Body of pancreas (tissue), 4 donors: ENCODE results near the gene ZYG11A. TPM values are rescaled to one million over a fixed set of nuclear protein-coding genes. Genes with fewer than 3 reads are reported as not detected.

Experiments
- ATAC-seq: fragments of 150-250 bp; one replicate; pipeline ENCODE4 v1.9.1; 2016
- DNase-seq, 4 donors: peaks; one replicate each; pipeline ENCODE4 v3.0.0-alpha.2; 2019
- H3K27ac ChIP-seq, 4 donors: fragments of 200-600 bp; sonication (generic); 1 replicate in 3 of 4; 2 replicates in 1 of 4; pipeline versions ENCODE4 v1.5.1 to v1.6.1; 2016 to 2019; ENCODE audit warnings: mild to moderate bottlenecking in 1 of 4, mixed read lengths in 1 of 4, moderate library complexity in 1 of 4
- H3K27me3 ChIP-seq, 2 donors: fragments of 200-600 bp; sonication (generic); one replicate each; pipeline ENCODE4 v1.6.0; 2016; ENCODE audit warnings: mild to moderate bottlenecking in 1 of 2
- H3K36me3 ChIP-seq, 2 donors: fragments of 200-600 bp; sonication (generic); replicated peaks in 1 of 2; 2 replicates each; pipeline ENCODE4 v1.5.1; 2016; ENCODE audit warnings: low read depth in 2 of 2; ENCODE audit not compliant: insufficient read depth in 1 of 2
- H3K4me1 ChIP-seq: fragments of 200-600 bp; sonication (generic); one replicate; pipeline ENCODE4 v1.6.0; 2016
- H3K4me3 ChIP-seq, 2 donors: fragments of 200-600 bp; sonication (generic); 1 replicate in 1 of 2; 2 replicates in 1 of 2; pipeline ENCODE4 v1.5.1; 2016 to 2019
- H3K9me3 ChIP-seq, 3 donors: fragments of 200-600 bp; sonication (generic); 1 replicate in 2 of 3; 2 replicates in 1 of 3; pipeline ENCODE4 v1.5.1; 2016
- POLR2A ChIP-seq, 3 donors: fragments of 450-650 bp; IDR thresholded peaks; one replicate each; pipeline ENCODE4 v1.6.1; 2016; ENCODE audit warnings: antibody characterized with exemption in 3 of 3, mild to moderate bottlenecking in 2 of 3
- WGBS, 2 donors: methylation state at CpG; one replicate each; pipeline ENCODE4 v1.1.5; 2017; 5-methylcytosine and 5-hydroxymethylcytosine counted together
- intact Hi-C: fragments of 100-400 bp; cut with DNase I; formaldehyde crosslinking; loops from one replicate; pipeline ENCODE4 v1.15.1; 2023
- total RNA-seq, 2 donors: library from RNA; depleted of rRNA; stranded (reverse); fragments of >200 nt; gene quantifications; one replicate each; pipeline ENCODE4 v1.1.0, GENCODE V29; 2016
- TF ChIP-seq, protein P1 (sequence below), 7 experiments: fragments of 450-650 bp in 4 of 7; fragments of 200-600 bp in 3 of 7; sonication (generic) in 3 of 7; IDR thresholded peaks; one replicate each; pipeline ENCODE4 v1.5.1; 2016 to 2019; ENCODE audit warnings: antibody characterized with exemption in 7 of 7

ZYG11A gene
- total RNA-seq, 2 donors from 2014 or later: not detected

DNA sequence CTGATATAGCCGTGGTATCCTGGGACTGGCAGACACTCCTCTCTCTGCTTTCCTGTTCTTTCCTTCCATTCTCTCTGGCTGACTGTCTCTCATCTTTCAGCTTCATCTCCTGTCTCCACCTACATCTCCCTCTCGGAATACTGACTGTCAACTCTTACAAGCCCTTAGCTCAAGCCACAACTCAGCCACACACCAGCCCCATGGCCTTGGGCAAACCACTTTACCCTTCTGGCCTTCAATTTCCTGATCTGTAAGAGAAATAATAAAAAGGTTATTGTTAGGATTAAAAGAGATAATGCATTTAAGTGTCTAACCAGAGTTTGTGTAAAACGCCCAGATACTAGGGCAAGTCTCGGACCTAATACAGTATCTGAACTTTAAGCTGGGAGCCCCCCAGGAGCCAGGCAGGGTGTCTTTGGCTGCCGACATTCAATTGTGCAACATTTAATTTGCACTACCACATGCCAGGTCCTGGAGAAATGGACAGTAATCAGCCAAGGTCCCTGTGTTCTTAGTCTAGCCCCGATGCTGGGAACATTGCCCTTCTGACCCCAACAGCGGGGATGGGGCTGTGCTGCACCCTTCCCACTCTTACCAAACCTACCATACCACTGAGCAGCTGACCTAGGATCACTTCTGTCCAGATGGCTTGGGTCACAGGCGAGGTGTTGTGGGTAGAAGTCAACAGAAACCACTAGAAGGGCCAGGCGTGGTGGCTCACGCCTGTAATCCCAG lies 73.8 kb downstream of the ZYG11A start:
- ATAC-seq: no peak
- TF ChIP-seq POLR2A (IDR thresholded peaks at IDR 0.05): no peak
- Histone ChIP-seq H3K27ac (no peak overlapping the region), H3K9me3 (no peaks in the 10 kb centered on the region), H3K4me3 (no peak overlapping the region), H3K27me3 (no peaks in the 10 kb centered on the region), H3K4me1 (peaks cover 22% of the 10 kb centered on the region), H3K36me3 (no peaks in the 10 kb centered on the region)
- intact Hi-C loops: loop anchor here (5.0 kb wide), 1 partner anchor 271 kb away; no protein-coding TSS in a partner anchor
- DNase-seq: no peak
- 74 to 77% methylated on average over 7 to 10 of the region's 10 CpGs for WGBS, 2 donors

DNA sequence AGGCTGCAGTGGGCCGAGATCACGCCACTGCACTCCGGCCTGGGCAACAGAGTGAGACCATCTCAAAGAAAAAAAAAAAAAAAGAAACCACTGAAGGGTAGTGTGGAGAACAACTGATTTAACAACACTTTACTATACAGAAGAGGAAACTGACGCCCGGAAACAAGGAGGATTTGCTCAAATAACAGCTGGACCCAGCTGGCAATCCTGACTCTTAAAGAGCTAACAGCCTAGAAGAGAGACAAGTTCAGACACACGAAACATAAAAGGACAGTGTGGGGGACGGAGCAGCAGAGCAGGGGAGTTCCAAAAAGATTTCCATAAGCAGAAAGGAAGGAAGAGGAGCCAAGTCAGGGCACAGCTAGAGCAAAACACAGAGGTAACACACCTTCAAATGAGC lies 74.6 kb downstream of the ZYG11A start:
- Histone ChIP-seq H3K4me1 (peaks cover 27% of the 10 kb centered on the region), H3K9me3 (no peaks in the 10 kb centered on the region), H3K27me3 (no peaks in the 10 kb centered on the region), H3K4me3 (no peak overlapping the region), H3K36me3 (no peaks in the 10 kb centered on the region), H3K27ac (no peak overlapping the region)
- intact Hi-C loops: loop anchor here (5.0 kb wide), 1 partner anchor 270 kb away; no protein-coding TSS in a partner anchor
- TF ChIP-seq, protein P1, sequence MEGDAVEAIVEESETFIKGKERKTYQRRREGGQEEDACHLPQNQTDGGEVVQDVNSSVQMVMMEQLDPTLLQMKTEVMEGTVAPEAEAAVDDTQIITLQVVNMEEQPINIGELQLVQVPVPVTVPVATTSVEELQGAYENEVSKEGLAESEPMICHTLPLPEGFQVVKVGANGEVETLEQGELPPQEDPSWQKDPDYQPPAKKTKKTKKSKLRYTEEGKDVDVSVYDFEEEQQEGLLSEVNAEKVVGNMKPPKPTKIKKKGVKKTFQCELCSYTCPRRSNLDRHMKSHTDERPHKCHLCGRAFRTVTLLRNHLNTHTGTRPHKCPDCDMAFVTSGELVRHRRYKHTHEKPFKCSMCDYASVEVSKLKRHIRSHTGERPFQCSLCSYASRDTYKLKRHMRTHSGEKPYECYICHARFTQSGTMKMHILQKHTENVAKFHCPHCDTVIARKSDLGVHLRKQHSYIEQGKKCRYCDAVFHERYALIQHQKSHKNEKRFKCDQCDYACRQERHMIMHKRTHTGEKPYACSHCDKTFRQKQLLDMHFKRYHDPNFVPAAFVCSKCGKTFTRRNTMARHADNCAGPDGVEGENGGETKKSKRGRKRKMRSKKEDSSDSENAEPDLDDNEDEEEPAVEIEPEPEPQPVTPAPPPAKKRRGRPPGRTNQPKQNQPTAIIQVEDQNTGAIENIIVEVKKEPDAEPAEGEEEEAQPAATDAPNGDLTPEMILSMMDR (IDR thresholded peaks at IDR 0.05): no peak
- TF ChIP-seq POLR2A (IDR thresholded peaks at IDR 0.05): no peak
- 79 to 92% methylated on average over 7 of the region's 7 CpGs for WGBS, 2 donors
- DNase-seq (no peak), ATAC-seq (no peak)

DNA sequence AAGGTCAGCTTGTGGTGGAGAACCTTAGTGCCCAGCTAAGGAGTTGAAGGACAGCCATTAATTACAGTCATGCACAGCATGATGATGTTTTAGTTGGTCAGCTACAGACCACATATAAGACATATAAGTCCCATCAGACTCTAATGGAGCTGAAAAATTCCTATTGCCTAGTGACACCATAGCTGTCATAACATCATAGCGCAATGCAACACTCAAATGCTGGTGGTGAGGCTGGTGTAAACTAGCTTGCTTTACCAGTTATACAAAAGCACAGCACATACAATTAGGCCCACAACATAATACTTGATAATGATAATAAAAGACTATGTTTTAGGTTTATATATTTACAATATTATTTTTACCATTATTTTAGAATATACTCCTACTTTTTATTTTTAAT lies 75.0 kb downstream of the ZYG11A start:
- peaks cover 30% of the 10 kb centered on the region for H3K4me1 ChIP-seq
- H3K4me3 ChIP-seq: no peak overlapping the region
- H3K9me3 ChIP-seq: no peaks in the 10 kb centered on the region
- TF ChIP-seq, protein P1 (IDR thresholded peaks at IDR 0.05): no peak
- no peak for TF ChIP-seq POLR2A (IDR thresholded peaks at IDR 0.05)
- ATAC-seq: no peak
- WGBS, 2 donors: 100% methylated on average over 1 of the region's 1 CpG
- H3K27me3 ChIP-seq: no peaks in the 10 kb centered on the region
- H3K27ac ChIP-seq: no peak overlapping the region
- no peak for DNase-seq
- H3K36me3 ChIP-seq: no peaks in the 10 kb centered on the region
- intact Hi-C loops: loop anchor here (5.0 kb wide), 1 partner anchor 270 kb away; no protein-coding TSS in a partner anchor

DNA sequence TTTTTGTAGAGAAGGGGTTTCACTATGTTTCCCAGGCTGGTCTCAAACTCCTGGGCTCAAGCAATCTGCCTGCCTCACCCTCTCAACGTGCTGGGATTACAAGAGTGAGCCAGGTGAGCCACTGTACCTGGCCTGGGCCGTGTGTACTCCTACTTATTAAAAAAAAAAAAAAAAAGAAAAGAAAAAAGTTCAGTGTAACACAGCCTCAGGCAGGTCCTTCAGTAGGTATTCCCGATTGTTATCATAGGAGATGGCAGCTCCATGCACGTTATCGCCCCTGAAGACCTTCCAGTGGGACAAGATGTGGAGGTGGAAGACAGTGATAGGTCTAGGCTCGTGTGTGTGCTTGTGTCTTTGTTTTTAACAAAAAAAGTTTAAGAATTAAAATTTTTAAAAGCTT lies 75.6 kb downstream of the ZYG11A start:
- intact Hi-C loops: loop anchor here (5.0 kb wide), 1 partner anchor 269 kb away; no protein-coding TSS in a partner anchor
- ATAC-seq (no peak), DNase-seq (no peak)
- H3K9me3 ChIP-seq: no peaks in the 10 kb centered on the region
- peaks cover 30% of the 10 kb centered on the region for H3K4me1 ChIP-seq
- no peak overlapping the region for H3K4me3 ChIP-seq
- no peak for TF ChIP-seq POLR2A (IDR thresholded peaks at IDR 0.05)
- TF ChIP-seq, protein P1 (IDR thresholded peaks at IDR 0.05): no peak
- H3K36me3 ChIP-seq: no peaks in the 10 kb centered on the region
- H3K27me3 ChIP-seq: no peaks in the 10 kb centered on the region
- no peak overlapping the region for H3K27ac ChIP-seq
- WGBS, 2 donors: 72 to 75% methylated on average over 6 of the region's 6 CpGs

DNA sequence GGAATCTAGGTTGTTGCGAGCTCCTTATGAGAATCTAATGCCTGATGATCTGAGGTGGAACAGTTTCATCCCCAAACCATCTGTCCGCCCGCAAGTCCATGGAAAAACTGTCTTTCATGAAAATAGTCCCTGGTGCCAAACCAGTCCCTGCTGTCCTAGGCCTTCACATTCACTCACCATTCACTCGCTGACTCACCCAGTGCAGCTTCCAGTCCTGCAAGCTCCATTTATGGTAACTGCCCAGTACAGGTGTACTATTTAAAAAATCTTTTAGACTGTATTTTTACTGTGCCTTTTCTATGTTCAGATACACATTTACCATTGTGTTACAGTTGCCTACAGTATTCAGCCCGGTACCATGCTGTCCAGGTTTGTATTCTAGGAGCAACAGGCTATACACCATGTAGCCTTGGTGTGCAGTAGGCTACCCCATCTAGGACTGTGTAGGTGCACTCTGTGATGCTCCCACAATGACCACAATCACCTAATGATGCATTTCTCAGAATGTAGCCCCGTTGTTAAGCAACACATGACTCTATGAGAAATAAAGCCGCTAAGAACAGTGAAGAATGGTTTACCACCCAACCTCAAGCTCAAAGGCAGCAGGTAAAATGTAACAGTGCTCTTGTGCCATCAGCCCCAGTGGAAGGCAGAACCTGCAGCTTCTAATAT lies 76.6 kb downstream of the ZYG11A start:
- DNase-seq: no peak
- Histone ChIP-seq H3K4me3 (no peak overlapping the region), H3K36me3 (no peaks in the 10 kb centered on the region), H3K27me3 (no peaks in the 10 kb centered on the region), H3K9me3 (no peaks in the 10 kb centered on the region), H3K27ac (peak overlapping the region in 1 of 4 donors; percentile 17), H3K4me1 (peaks cover 30% of the 10 kb centered on the region)
- TF ChIP-seq POLR2A (IDR thresholded peaks at IDR 0.05): no peak
- WGBS, 2 donors: 89 to 91% methylated on average over 7 of the region's 7 CpGs
- ATAC-seq: no peak
- intact Hi-C loops: loop anchor here (5.0 kb wide), 1 partner anchor 268 kb away; no protein-coding TSS in a partner anchor
